ENCODE measurements around the gene DGKE. TPM values are rescaled to one million over a fixed set of nuclear protein-coding genes. Genes with fewer than 3 reads are reported as not detected.

Gene DGKE
- total and polyA plus RNA-seq, 2 donors (not counting 3 experiments of a cell fraction or from before 2014, with no cell fraction given) = 4.9 to 22.9 TPM

DNA sequence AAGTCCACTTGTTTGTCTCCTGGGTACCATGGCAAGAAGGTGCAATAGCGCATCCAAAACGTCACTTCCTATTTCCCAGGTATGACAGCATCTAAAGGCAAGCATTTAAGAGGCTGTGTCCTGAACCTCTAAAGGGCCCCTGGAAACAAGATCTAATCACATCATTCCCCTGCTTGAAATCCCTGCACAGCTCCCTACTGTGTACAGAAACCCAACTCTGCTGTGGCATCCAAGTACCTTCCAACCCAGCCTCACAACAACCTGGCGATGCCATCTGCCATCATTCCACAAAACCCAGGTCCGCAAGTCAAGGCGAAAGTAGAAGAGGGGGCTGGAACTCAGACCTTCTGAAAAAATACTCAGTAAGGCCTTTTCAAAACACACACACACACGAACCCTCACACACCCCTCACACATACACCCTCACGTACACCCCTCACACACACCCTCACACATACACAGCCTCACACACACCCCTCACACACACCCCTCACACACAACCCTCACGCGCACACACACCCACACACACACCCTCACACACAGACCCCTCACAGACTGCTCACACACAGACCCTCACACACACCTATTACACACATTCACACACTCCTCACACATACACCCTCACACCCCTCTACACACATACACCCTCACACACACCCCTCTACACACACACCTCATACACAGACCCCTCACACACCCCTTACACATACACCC is 24.7 kb upstream of the DGKE start:
- H3K9ac ChIP-seq (replicated peaks; ENCODE audit: extremely low read depth, insufficient read depth, low read length) = no peak overlapping the region
- TF ChIP-seq POLR2A (IDR thresholded peaks at IDR 0.05; ENCODE audit: low read depth, low read length) (no peak), POLR2AphosphoS5 (IDR thresholded peaks at IDR 0.05; ENCODE audit: insufficient read depth, low read depth, low read length) (no peak), MYC (IDR thresholded peaks at IDR 0.05; ENCODE audit: low read depth, low read length) (no peak), FOS (IDR thresholded peaks at IDR 0.05; ENCODE audit: borderline replicate concordance, insufficient read depth, low read length) (no peak), GATA2 (IDR thresholded peaks at IDR 0.05; ENCODE audit: insufficient read depth, insufficient read length, low read depth, low read length) (no peak), EZH2 (IDR thresholded peaks at IDR 0.05; ENCODE audit: borderline replicate concordance, low read depth, low read length, severe bottlenecking) (no peak), JUN (IDR thresholded peaks at IDR 0.05; ENCODE audit: borderline replicate concordance, insufficient read depth, insufficient read length, low read depth) (no peak)
- TF ChIP-seq, protein P1, sequence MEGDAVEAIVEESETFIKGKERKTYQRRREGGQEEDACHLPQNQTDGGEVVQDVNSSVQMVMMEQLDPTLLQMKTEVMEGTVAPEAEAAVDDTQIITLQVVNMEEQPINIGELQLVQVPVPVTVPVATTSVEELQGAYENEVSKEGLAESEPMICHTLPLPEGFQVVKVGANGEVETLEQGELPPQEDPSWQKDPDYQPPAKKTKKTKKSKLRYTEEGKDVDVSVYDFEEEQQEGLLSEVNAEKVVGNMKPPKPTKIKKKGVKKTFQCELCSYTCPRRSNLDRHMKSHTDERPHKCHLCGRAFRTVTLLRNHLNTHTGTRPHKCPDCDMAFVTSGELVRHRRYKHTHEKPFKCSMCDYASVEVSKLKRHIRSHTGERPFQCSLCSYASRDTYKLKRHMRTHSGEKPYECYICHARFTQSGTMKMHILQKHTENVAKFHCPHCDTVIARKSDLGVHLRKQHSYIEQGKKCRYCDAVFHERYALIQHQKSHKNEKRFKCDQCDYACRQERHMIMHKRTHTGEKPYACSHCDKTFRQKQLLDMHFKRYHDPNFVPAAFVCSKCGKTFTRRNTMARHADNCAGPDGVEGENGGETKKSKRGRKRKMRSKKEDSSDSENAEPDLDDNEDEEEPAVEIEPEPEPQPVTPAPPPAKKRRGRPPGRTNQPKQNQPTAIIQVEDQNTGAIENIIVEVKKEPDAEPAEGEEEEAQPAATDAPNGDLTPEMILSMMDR (IDR thresholded peaks at IDR 0.05; ENCODE audit: extremely low read depth in 1 of 2, insufficient read depth in 1 of 2, low read depth in 1 of 2, low read length in 2 of 2) = no peak
- TF ChIP-seq, protein P2, sequence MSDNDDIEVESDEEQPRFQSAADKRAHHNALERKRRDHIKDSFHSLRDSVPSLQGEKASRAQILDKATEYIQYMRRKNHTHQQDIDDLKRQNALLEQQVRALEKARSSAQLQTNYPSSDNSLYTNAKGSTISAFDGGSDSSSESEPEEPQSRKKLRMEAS (IDR thresholded peaks at IDR 0.05; ENCODE audit: insufficient read depth, insufficient read length) = no peak
- H3K9me3 ChIP-seq (replicated peaks; ENCODE audit: control insufficient read depth, insufficient read depth, low read length) = no peaks in the 10 kb centered on the region
- BruUV-seq (replicated peaks) = no TSS peak
- no peaks in the 10 kb centered on the region for H3K36me3 ChIP-seq (ENCODE audit: control insufficient read depth in 2 of 2, extremely low read depth in 1 of 2, insufficient read depth in 2 of 2, low read length in 2 of 2)
- CTCF ChIA-PET = no interaction called here
- no peaks in the 10 kb centered on the region for H3K4me1 ChIP-seq (ENCODE audit: control insufficient read depth, extremely low read depth, insufficient read depth, low read length)
- dilution Hi-C loops (cut with MboI; ENCODE audit: extremely low pct_ligation_motif_present, low sequenced_read_pairs) = no loop called here
- no peak for DNase-seq (ENCODE audit: low read depth, low spot score)
- H4K20me1 ChIP-seq (replicated peaks; ENCODE audit: control insufficient read depth, extremely low read depth, insufficient read depth, low read length) = no peaks in the 10 kb centered on the region
- H3K4me2 ChIP-seq (ENCODE audit: insufficient read depth, low read length) = no peak overlapping the region
- H3K9me1 ChIP-seq (replicated peaks; ENCODE audit: control insufficient read depth, extremely low read depth, insufficient read depth, low read length) = no peaks in the 10 kb centered on the region
- FAIRE-seq = no peak
- no peak overlapping the region for H3K27ac ChIP-seq (ENCODE audit: insufficient read depth, low read depth, low read length)
- no peak overlapping the region for H2AFZ ChIP-seq (ENCODE audit: low read depth, low read length)
- POLR2A ChIA-PET = no interaction called here
- H3K79me2 ChIP-seq (ENCODE audit: control insufficient read depth, insufficient read depth, low read length) = no peaks in the 10 kb centered on the region
- H3K27me3 ChIP-seq (ENCODE audit: control insufficient read depth in 2 of 2, insufficient read depth in 2 of 2, low read length in 2 of 2) = no peaks in the 10 kb centered on the region
- H3K4me3 ChIP-seq (replicated peaks in 1 of 3; ENCODE audit: insufficient read depth in 1 of 3, low read depth in 1 of 3, low read length in 3 of 3) = no peak overlapping the region
- intact Hi-C loops (cut with micrococcal nuclease) = loop anchor here (1.0 kb wide), 1 partner anchor 32 kb away; no protein-coding TSS in a partner anchor

All from endothelial cell of umbilical vein (primary cell).